Activated CD4-positive, alpha-beta T cell treated with anti-CD3 and anti-CD28 coated beads, Interleukin-2, amount 50 U/mL, for 24 hours (primary cell): ENCODE measurements around the gene ABLIM2.

Source experiments
- DNase-seq, 2 donors: peaks; one replicate each; pipeline ENCODE4 v3.0.0-alpha.2; 2020; ENCODE audit warnings: low read depth in 1 of 2, low spot score in 1 of 2

The ABLIM2 gene

DNA sequence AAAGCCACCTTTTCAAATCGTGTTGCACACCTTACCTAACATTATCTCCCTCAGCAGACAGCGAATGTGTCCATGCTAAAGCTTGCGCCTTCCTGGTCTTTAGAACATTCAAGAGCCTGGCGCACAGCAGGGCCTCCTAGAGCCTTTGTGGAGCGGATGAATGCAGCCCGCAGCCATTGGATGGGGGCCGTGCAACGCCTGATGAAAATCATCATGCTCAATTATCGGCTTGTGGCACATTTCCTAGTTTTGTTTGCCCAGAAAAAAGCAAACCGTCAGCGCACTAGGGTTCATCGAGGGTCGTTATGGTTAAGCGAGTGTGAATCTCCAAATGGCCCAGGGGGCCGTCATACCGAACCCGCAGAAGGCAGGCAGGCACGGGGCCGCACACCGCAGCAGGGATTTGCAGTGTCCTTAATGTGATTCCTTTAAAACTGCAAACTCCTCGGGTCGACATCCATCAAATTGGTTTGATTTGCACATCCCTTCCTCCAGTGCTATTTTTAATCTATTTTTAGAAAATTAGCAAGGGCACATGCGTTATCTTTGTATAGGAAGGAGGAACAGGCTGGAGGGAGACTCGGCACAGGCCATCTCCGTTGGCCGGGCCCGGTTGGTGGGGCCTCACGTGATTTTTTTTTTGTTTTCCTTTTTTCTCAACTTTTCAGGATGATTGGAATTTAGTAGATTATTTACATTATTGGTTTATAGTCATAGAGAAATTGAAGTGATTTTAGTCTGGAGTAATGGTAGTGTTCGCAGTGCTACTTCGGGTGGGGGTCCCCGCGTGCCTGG is 53.1 kb downstream of the ABLIM2 start:
- DNase-seq: no peak

GRCh38 chr4:8104491-8105305 is 53.9 kb downstream of the ABLIM2 start:
- DNase-seq: no peak

DNA sequence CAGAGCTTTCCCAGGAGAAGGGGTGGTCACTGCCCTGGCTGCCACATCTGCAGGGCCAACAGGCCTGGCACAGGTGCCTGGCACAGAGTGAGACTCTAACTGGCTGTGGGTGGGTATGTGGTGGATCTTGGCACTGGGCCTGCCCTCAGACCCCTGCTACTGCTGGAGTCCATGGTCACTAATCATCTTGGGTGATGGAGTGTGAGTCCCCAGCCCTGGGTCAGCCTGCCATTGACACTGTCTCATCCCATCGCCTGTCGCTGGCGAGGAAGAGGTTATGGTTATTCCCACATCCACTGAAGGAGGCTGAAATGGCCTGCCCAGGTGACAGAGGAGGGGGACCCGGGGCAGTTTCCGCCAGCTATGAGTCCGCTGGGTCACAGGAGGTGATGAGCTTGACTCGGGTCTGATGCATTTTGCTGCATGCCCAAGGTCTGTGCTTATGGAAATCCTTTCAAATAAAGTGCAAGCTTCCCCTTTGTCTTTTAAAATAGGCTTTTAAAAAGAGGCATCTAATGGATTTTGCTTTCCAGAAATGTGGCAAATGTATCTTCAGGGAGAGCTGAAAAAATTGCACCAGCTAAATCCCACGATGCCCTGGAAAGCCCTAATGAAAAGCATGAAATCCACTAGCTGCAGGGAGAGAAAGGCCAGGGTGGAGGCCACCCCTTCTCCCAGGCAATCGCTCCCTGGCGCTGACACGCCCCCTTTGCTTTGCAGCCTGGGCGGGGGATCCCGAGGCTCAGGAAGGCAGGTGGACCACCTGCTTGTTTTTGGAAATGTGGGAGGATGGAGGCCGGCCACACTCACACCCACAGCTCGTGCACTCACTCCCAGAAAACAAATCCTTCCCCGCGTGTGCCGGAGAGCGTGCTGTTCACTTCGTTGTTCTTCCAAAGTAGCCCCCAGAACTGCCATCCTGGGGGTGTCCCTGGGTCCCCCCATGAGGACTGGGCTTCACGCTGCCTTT is 54.9 kb downstream of the ABLIM2 start:
- DNase-seq: no peak

- DNase-seq: no peak
These were observed 55.8 kb downstream of the ABLIM2 start for GRCh38 chr4:8102831-8103230.

GRCh38 chr4:8102076-8102355 is 56.6 kb downstream of the ABLIM2 start:
- no peak for DNase-seq

- no peak for DNase-seq
These were observed 57.2 kb downstream of the ABLIM2 start for GRCh38 chr4:8101213-8102075.

GRCh38 chr4:8099981-8100464 is 58.6 kb downstream of the ABLIM2 start:
- DNase-seq: no peak

GRCh38 chr4:8098506-8098905 is 60.1 kb downstream of the ABLIM2 start:
- no peak for DNase-seq

DNA sequence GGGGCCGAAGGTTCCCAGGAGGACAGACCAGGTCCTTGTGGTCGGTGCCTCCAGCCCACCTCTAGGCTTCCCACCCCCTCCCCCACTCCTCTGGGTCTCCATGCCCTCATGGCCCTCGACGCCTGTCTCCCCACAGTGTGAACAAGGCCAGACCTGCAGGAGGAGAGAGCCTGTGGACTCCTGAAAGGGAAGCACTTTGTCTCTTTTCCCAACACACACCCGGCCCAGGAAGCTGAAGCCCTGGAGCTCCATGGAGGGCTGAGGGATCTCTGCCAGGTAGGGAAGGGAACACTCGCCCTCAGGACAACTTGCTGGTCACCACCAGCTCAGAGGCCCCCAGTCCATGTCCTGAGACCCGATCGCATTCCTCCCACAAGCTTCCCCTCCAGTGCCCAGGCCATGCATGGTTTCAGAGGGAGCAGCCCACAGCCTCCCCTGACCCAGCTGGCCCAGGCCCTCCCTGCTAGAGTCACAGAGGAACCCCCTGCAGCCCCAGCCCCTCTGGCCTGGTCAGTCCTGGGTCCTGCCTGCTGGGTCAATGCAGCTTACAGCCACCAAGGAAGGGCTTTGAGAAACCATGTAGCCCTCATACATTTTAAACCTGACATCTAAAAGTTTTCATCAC is 60.8 kb downstream of the ABLIM2 start:
- DNase-seq: no peak

- no peak for DNase-seq
These were observed 61.5 kb downstream of the ABLIM2 start for GRCh38 chr4:8097141-8097541.

GRCh38 chr4:8096690-8097061 is 61.9 kb downstream of the ABLIM2 start:
- DNase-seq: no peak

DNA sequence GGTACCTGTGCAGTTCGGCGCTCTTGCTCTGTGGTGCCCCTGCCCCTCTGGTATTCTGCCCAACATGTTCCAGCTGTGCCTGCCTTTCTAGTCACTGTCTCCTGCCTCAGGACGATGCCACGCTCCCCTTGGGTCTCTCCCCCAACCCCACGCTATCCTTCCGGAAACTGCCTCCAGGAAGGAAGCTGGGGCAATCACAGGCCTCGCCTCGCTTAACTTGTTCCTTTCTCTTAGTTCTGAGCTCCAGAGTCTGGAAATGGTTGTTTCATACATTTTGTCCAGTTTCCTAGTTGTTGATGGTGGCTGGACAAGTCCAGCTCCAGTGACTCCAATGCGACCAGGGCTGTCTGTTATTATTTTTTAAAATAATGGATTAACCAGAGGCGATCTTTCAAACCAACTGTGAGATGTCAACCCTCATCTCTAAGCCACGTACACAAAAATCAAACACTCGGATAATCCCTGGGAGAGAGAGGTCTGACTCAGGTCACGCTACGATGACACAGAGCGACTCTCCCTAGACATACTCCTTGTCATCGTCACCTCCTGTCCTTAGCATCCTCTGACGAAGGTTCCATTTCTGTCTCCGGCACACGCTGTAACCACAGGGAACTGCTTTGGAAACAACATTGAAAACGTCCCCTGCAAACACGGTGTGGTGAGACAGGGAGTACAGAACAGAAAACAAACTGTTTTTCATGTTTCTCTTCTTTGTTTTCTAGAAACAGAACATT is 62.5 kb downstream of the ABLIM2 start:
- DNase-seq: no peak

DNA sequence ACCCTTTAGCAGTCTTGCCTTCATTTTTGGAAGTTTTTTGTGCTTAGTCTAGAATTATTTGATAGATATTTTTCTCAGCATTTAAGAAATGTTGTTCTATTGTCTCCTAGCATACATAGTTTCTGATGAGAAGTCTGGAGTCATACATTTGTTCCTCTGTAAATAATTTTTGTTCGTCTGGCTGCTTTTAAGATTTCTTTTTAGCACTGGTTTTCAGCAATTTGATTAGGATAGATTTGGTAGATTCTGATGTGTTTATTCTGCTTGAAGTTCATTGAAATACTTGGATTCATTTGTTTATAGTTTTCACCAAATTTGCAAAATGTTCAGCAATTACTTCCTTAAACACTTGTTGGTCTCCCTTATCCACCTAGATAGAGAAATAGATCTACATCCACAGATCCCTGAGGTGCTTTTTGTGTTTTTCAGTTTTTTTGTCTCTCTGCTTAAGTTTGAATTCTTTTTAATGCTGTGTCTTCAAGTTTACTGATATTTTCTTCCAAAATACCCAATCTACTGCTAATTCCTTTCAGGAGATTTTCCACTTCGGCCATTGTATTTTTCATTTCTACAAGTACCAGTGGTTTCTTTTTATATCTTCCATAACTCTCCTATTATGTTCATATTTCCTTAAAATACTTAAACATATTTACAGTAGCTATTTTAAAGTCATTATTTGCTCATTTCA is 64.9 kb downstream of the ABLIM2 start:
- DNase-seq: no peak

GRCh38 chr4:8092282-8092681 is 66.3 kb downstream of the ABLIM2 start:
- no peak for DNase-seq

DNA sequence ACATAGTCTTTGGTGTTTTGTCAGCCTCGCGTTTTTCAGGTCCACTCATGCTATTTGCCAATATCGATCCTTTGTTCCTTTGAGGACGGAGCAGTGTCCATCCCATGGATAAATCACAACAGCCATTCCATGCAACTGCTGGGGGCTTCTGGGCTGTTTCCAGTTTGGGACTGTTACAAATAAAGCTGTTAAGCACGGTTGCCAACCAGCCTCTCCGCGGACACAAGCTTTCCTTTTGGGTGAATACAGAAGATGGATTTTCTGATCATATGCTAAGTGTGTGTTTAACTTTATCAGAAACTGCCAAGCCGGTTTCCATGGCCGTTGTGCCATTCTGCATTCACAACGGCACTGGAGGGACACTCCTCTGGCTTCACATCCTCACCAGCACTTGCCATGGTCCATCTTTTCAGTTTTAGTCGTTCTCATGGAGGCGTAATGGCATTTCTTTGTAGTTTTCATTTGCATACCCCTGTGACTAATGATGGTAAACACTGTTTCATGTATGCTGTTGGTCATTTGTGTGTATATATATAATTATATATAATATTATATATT is 67.8 kb downstream of the ABLIM2 start:
- DNase-seq: no peak

DNA sequence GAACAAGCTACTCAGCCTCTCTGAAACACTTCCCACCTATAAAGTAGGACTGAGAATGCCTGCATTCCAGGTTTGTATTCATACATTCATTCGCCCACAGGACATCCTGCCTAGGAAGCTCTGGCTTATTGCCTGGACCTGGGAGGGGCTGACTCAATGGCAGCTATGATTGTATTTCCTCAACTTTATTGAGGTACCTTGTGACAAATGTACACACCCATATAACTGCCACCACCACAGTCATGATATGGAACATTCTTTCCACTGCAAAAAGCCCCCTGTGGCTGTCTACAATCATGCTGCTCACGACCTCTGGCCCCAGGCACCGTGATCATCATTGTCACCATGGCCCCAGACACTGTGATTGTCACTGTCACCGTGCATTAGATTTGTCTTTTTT is 68.3 kb downstream of the ABLIM2 start:
- DNase-seq: no peak

DNA sequence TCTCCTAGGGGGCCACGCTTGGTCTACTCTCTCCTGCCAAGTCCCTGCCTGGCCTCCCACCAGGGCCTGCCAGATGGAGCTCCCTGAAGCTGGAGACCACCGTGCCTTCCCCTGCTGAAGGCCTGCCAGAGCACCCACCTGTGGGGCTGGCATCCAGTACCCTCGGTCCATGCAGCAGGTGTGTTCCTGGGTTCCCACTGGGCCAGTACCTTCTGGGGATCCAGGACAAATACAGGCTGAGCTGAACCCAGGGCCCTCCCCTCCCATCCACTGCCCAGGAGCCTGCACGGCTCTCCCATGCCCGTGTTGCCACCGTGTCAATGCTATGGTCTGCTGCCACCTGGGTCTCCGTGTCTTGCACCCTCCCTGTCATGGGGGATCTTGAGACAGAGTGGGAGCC is 68.8 kb downstream of the ABLIM2 start:
- no peak for DNase-seq

DNA sequence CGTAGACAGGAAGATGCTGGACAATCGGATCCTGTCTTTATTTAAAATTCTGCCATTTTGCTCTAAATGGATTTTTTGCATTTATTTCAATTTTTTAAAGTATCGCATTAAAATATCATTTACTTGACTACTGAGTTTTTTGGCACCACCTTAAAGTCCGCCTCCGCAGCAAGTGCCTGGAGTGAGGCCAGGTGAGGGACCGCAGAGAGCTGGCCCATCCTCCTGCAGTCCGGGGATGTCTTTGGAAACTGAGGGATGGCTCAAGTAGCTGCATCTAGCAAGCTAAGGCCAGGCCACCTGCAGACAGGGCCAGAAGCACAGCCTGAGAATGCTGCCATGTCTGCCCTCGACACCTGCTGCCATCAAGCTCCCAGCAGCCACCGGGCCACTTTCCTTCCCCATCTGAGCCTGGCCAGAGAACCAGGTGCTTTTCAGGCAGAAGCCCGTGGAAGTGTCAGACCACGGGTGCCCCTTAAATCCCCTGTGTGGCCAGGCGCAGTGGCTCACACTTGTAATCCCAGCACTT is 69.6 kb downstream of the ABLIM2 start:
- no peak for DNase-seq
